Measurements from ENCODE around the gene JMJD6.

GRCh38 chr17:76671912-76672262 lies 54.5 kb downstream of the JMJD6 start:
- peak; percentile 91 for TF ChIP-seq POLR2AphosphoS5 (IDR thresholded peaks at IDR 0.05; ENCODE audit: low read depth, low read length)
- no peak for TF ChIP-seq REST (IDR thresholded peaks at IDR 0.05; ENCODE audit: insufficient read depth in 1 of 2, low read depth in 2 of 2, low read length in 2 of 2)
- peak; percentile 61; the same call in 1 of the 2 replicates for TF ChIP-seq TAF1 (IDR thresholded peaks at IDR 0.05; ENCODE audit: borderline replicate concordance, insufficient read depth, low read length)
- TF ChIP-seq SIN3A (IDR thresholded peaks at IDR 0.05; ENCODE audit: borderline replicate concordance, insufficient read depth, low read length): no peak
